Endothelial cell of umbilical vein (primary cell): Measurements from ENCODE around the gene FGFR4. TPM values are rescaled to one million over a fixed set of nuclear protein-coding genes. Genes with fewer than 3 reads are reported as not detected.

Experiments used
- BruUV-seq: library from RNA; stranded (reverse); fragments of 400-500 nt; replicated peaks from 2 replicates; lab custom pipeline; 2021; lab: Mats Ljungman, UMichigan
- CTCF ChIA-PET: fragments of 300-600, 350-600 bp; sonication (Branson Sonifier 250); formaldehyde crosslinking; loops from one replicate; lab custom pipeline; 2021; ENCODE audit warnings: antibody characterized with exemption, inconsistent platforms; lab: Charles Lee
- POLR2A ChIA-PET: fragments of 300-600, 350-600 bp; sonication (Branson Sonifier 250); formaldehyde crosslinking; loops from one replicate; lab custom pipeline; 2021; ENCODE audit warnings: antibody characterized with exemption, inconsistent platforms; lab: Charles Lee
- DNase-seq: peaks from one replicate; pipeline ENCODE4 v3.0.0-alpha.2; 2011; ENCODE audit warnings: low read depth, low spot score
- FAIRE-seq: peaks from 2 replicates; lab custom pipeline; 2011; peaks lifted over from hg19 to GRCh38; lab: Jason Lieb, UNC
- H2AFZ ChIP-seq: 2 replicates; pipeline ENCODE4 v1.6.0; 2012; ENCODE audit warnings: low read depth, low read length, control low read depth, inconsistent platforms
- H3K27ac ChIP-seq: 2 replicates; pipeline ENCODE4 v1.5.1; 2011; ENCODE audit warnings: low read depth, mild to moderate bottlenecking, control low read depth, low read length, moderate library complexity; ENCODE audit not compliant: insufficient read depth
- H3K27me3 ChIP-seq, 2 experiments: 2 replicates each; pipeline versions ENCODE4 v1.6.0 to v1.6.1; 2011; ENCODE audit warnings: low read length in 2 of 2, mixed read lengths in 1 of 2; ENCODE audit not compliant: control insufficient read depth in 2 of 2, insufficient read depth in 2 of 2
- H3K36me3 ChIP-seq, 2 experiments: 2 replicates in 1 of 2; 3 replicates in 1 of 2; pipeline ENCODE4 v1.5.1; 2011; ENCODE audit warnings: low read length in 2 of 2, mild to moderate bottlenecking in 1 of 2, moderate library complexity in 1 of 2; ENCODE audit not compliant: control insufficient read depth in 2 of 2, insufficient read depth in 2 of 2; ENCODE audit errors: extremely low read depth in 1 of 2
- H3K4me1 ChIP-seq: 3 replicates; pipeline ENCODE4 v1.5.1; 2011; ENCODE audit warnings: mild to moderate bottlenecking, low read length; ENCODE audit not compliant: control insufficient read depth, insufficient read depth; ENCODE audit errors: extremely low read depth
- H3K4me2 ChIP-seq: 2 replicates; pipeline ENCODE4 v1.6.1; 2011; ENCODE audit warnings: low read length, control low read depth, mixed read lengths; ENCODE audit not compliant: insufficient read depth
- H3K4me3 ChIP-seq, 3 experiments: fragments of 200-600 bp in 1 of 3; sonication (generic), shearing (Covaris generic) in 1 of 3; replicated peaks in 1 of 3; 2 replicates each; pipeline ENCODE4 v1.5.1; 2011 to 2016; ENCODE audit warnings: control low read depth in 3 of 3, low read length in 3 of 3, mild to moderate bottlenecking in 2 of 3, inconsistent platforms in 1 of 3, low read depth in 1 of 3, moderate library complexity in 1 of 3; ENCODE audit not compliant: insufficient read depth in 1 of 3
- H3K79me2 ChIP-seq: 2 replicates; pipeline ENCODE4 v1.6.0; 2012; ENCODE audit warnings: low read length, inconsistent platforms; ENCODE audit not compliant: control insufficient read depth, insufficient read depth
- H3K9ac ChIP-seq: replicated peaks from 2 replicates; pipeline ENCODE3; 2011; ENCODE audit warnings: low read length, control low read depth; ENCODE audit not compliant: insufficient read depth; ENCODE audit errors: extremely low read depth
- H3K9me1 ChIP-seq: replicated peaks from 3 replicates; pipeline ENCODE4 v1.6.0; 2011; ENCODE audit warnings: mild to moderate bottlenecking, low read length; ENCODE audit not compliant: control insufficient read depth, insufficient read depth; ENCODE audit errors: extremely low read depth
- H3K9me3 ChIP-seq: replicated peaks from 2 replicates; pipeline ENCODE4 v1.5.1; 2012; ENCODE audit warnings: low read length, inconsistent platforms; ENCODE audit not compliant: control insufficient read depth, insufficient read depth
- H4K20me1 ChIP-seq: replicated peaks from 2 replicates; pipeline ENCODE3; 2011; ENCODE audit warnings: mild to moderate bottlenecking, low read length; ENCODE audit not compliant: control insufficient read depth, insufficient read depth; ENCODE audit errors: extremely low read depth
- EZH2 ChIP-seq: IDR thresholded peaks from 2 replicates; pipeline ENCODE4 v1.6.1; 2012; ENCODE audit warnings: borderline replicate concordance, low read depth, mild to moderate bottlenecking, moderate library complexity, low read length, inconsistent platforms; ENCODE audit not compliant: severe bottlenecking
- GATA2 ChIP-seq: IDR thresholded peaks from 2 replicates; pipeline ENCODE4 v1.7.0; 2011; ENCODE audit warnings: low read depth, mild to moderate bottlenecking, moderate library complexity, mixed read lengths, low read length; ENCODE audit not compliant: insufficient read length, insufficient read depth
- JUN ChIP-seq: IDR thresholded peaks from 2 replicates; pipeline ENCODE4 v1.6.1; 2011; ENCODE audit warnings: borderline replicate concordance, low read depth; ENCODE audit not compliant: insufficient read length, insufficient read depth
- MYC ChIP-seq: IDR thresholded peaks from one replicate; pipeline ENCODE4 v1.6.1; 2011; ENCODE audit warnings: mild to moderate bottlenecking, low read depth, low read length
- POLR2A ChIP-seq: IDR thresholded peaks from 2 replicates; pipeline ENCODE4 v1.6.1; 2012; ENCODE audit warnings: low read depth, mild to moderate bottlenecking, control low read depth, low read length
- POLR2AphosphoS5 ChIP-seq: IDR thresholded peaks from 2 replicates; pipeline ENCODE4 v1.6.1; 2012; ENCODE audit warnings: low read depth, mild to moderate bottlenecking, control low read depth, low read length, moderate library complexity; ENCODE audit not compliant: insufficient read depth
- dilution Hi-C: fragments of 300-500 bp; cut with MboI; formaldehyde crosslinking; loops from one replicate; pipeline ENCODE4 v1.15.0; 2019; ENCODE audit warnings: low sequenced_read_pairs; ENCODE audit not compliant: extremely low pct_ligation_motif_present
- intact Hi-C: fragments of 100-400 bp; cut with micrococcal nuclease; formaldehyde crosslinking; loops from one replicate; pipeline ENCODE4 v1.10.0; 2022
- polyA plus RNA-seq, 4 experiments: library from polyadenylated mRNA; depleted of rRNA in 3 of 4; stranded (reverse) in 3 of 4; unstranded in 1 of 4; fragments of >200 nt; gene quantifications; 2 replicates each; pipeline versions ENCODE4 v1.2.1 to v1.2.3, GENCODE V29; 2011 to 2012; ENCODE audit warnings: missing spikeins in 1 of 4
- total RNA-seq: library from RNA; stranded (reverse); gene quantifications from 2 replicates; pipeline ENCODE4 v1.2.3, GENCODE V29; 2021
- TF ChIP-seq, protein P1 (sequence below), 2 donors: IDR thresholded peaks; 1 replicate in 1 of 2; 2 replicates in 1 of 2; pipeline ENCODE4 v1.5.1; 2011; ENCODE audit warnings: low read length in 2 of 2, mild to moderate bottlenecking in 2 of 2, moderate library complexity in 2 of 2, control low read depth in 1 of 2, inconsistent platforms in 1 of 2, low read depth in 1 of 2; ENCODE audit not compliant: insufficient read depth in 1 of 2; ENCODE audit errors: extremely low read depth in 1 of 2

Gene FGFR4
- total and polyA plus RNA-seq, 2 donors (not counting 3 experiments of a cell fraction or from before 2014, with no cell fraction given) = 1.9 to 2.9 TPM

GRCh38 chr5:177079606-177080005, 7.1 kb upstream of the FGFR4 start:
- Histone ChIP-seq H3K4me2 (no peak overlapping the region), H3K27ac (no peak overlapping the region), H3K79me2 (no peaks in the 10 kb centered on the region), H3K9ac (no peak overlapping the region), H2AFZ (no peak overlapping the region), H4K20me1 (no peaks in the 10 kb centered on the region), H3K4me3 (no peak overlapping the region), H3K9me3 (no peaks in the 10 kb centered on the region), H3K27me3 (peaks cover 3 to 6% of the 10 kb centered on the region in 2 experiments), H3K4me1 (peaks cover 5% of the 10 kb centered on the region), H3K36me3 (no peaks in the 10 kb centered on the region), H3K9me1 (no peaks in the 10 kb centered on the region)
- BruUV-seq = no TSS peak
- dilution Hi-C loops = no loop called here
- intact Hi-C loops = no loop called here
- FAIRE-seq (no peak), DNase-seq (no peak)
- TF ChIP-seq MYC (no peak), EZH2 (no peak), GATA2 (no peak), POLR2A (no peak), JUN (no peak), POLR2AphosphoS5 (no peak)
- TF ChIP-seq, protein P1, sequence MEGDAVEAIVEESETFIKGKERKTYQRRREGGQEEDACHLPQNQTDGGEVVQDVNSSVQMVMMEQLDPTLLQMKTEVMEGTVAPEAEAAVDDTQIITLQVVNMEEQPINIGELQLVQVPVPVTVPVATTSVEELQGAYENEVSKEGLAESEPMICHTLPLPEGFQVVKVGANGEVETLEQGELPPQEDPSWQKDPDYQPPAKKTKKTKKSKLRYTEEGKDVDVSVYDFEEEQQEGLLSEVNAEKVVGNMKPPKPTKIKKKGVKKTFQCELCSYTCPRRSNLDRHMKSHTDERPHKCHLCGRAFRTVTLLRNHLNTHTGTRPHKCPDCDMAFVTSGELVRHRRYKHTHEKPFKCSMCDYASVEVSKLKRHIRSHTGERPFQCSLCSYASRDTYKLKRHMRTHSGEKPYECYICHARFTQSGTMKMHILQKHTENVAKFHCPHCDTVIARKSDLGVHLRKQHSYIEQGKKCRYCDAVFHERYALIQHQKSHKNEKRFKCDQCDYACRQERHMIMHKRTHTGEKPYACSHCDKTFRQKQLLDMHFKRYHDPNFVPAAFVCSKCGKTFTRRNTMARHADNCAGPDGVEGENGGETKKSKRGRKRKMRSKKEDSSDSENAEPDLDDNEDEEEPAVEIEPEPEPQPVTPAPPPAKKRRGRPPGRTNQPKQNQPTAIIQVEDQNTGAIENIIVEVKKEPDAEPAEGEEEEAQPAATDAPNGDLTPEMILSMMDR (IDR thresholded peaks at IDR 0.05; ENCODE audit: extremely low read depth in 1 of 2, insufficient read depth in 1 of 2, low read depth in 1 of 2, low read length in 2 of 2) = no peak
- ChIA-PET CTCF (interaction anchor here (2.3 kb wide), 1 partner anchor 8 kb away, joined by 13 read pairs; no protein-coding TSS in a partner anchor), POLR2A (no interaction called here)
